HepG2 (cell line): ENCODE data around the gene TXNDC11. TPM values are rescaled to one million over a fixed set of nuclear protein-coding genes. Genes with fewer than 3 reads are reported as not detected.
A peak's percentile ranks its signal among the peaks of the same experiment; 100 is the strongest.

ENCODE experiments used
- GATA4 ChIP-seq: sonication (generic); IDR thresholded peaks from 2 replicates; pipeline ENCODE4 v1.6.1; 2016; ENCODE audit warnings: antibody characterized with exemption, low read depth, borderline replicate concordance
- MTF1 ChIP-seq: sonication (generic); formaldehyde crosslinking; IDR thresholded peaks from 2 replicates; pipeline ENCODE4 v1.5.0; 2020; ENCODE audit warnings: missing genetic modification reagents
- TMF1 ChIP-seq: sonication (generic); formaldehyde crosslinking; IDR thresholded peaks from 2 replicates; pipeline ENCODE4 v1.8.1; 2022; ENCODE audit warnings: low read depth, missing genetic modification reagents
- ZFY ChIP-seq: sonication (generic); formaldehyde crosslinking; IDR thresholded peaks from 2 replicates; pipeline ENCODE4 v1.4.0; 2020; ENCODE audit warnings: missing genetic modification reagents
- ZNF20 ChIP-seq: sonication (generic); formaldehyde crosslinking; IDR thresholded peaks from 2 replicates; pipeline ENCODE4 v1.4.0; 2020; ENCODE audit warnings: mild to moderate bottlenecking, moderate library complexity, missing genetic modification reagents
- ZNF501 ChIP-seq: sonication (generic); formaldehyde crosslinking; IDR thresholded peaks from 2 replicates; pipeline ENCODE4 v1.5.1; 2020; ENCODE audit warnings: mild to moderate bottlenecking, moderate library complexity, missing genetic modification reagents
- polyA plus RNA-seq, 8 experiments: library from polyadenylated mRNA; depleted of rRNA in 3 of 8; stranded (reverse) in 7 of 8; unstranded in 1 of 8; fragments of >200 nt; fragmentation: Illumina TruSeq in 4 of 8; extraction: Trizol in 4 of 8; gene quantifications; 2 replicates each; pipeline versions ENCODE4 v1.2.1 to v1.2.3, GENCODE V29; 2011 to 2016; ENCODE audit warnings: low read depth in 4 of 8, missing spikeins in 1 of 8, mixed read lengths in 1 of 8; ENCODE audit not compliant: insufficient read depth in 1 of 8
- total RNA-seq, 5 experiments: library from RNA; depleted of rRNA; stranded (reverse); fragments of >200 nt; fragmentation: Illumina TruSeq; extraction: Trizol; gene quantifications; 2 replicates each; pipeline ENCODE4 v1.2.3, GENCODE V29; 2016; ENCODE audit warnings: low read depth in 1 of 5
- TF ChIP-seq, protein P1 (sequence below): sonication (generic); formaldehyde crosslinking; IDR thresholded peaks from 2 replicates; pipeline ENCODE4 v1.5.0; 2020; ENCODE audit warnings: mild to moderate bottlenecking, missing genetic modification reagents, borderline replicate concordance
- TF ChIP-seq, protein P2 (sequence below): sonication (generic); formaldehyde crosslinking; IDR thresholded peaks from 2 replicates; pipeline ENCODE4 v1.5.0; 2020; ENCODE audit warnings: mild to moderate bottlenecking, missing genetic modification reagents
- TF ChIP-seq, protein P3 (sequence below): IDR thresholded peaks from 2 replicates; pipeline ENCODE4 v1.6.1; 2016; ENCODE audit warnings: missing compliant biosample characterization, missing genetic modification reagents, borderline replicate concordance

TXNDC11 gene
- total and polyA plus RNA-seq, 2 of the 13 experiments (the other 11 are each of a cell fraction or from before 2014, with no cell fraction given) = 74.9 to 123 TPM

DNA sequence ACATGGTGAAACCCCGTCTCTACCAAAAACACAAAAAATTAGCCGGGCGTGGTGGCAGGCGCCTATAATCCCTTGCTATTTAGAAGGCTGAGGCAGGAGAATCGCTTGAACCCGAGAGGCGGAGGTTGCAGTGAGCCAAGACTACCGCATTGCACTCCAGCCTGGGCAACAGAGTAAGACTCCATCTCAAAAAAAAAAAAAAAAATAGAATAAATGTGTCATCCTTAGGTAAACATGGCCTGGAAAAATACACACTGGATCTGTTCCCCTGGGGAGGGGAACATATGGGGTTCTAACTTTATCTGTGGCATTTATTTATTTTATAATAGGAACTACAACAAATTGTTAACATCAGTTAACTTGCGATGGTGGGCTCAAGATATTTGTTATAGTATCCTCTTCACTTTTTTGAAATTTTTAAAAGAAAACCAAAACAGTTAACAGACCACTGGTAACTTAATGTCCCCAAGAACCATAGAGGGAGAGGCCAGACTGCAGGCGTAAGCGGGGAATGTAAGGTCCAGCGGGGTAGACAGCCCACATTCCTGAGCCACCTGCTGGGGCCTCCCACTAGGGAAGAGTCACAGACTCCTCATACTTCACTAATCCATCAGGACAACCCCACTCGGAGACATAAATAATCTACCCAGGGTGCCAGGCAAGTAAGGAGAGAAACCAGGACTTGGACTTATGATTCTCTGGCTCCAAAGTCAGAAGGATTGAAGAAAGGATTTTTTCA lies 12.5 kb upstream of the TXNDC11 start (continued):
- TF ChIP-seq, protein P1, sequence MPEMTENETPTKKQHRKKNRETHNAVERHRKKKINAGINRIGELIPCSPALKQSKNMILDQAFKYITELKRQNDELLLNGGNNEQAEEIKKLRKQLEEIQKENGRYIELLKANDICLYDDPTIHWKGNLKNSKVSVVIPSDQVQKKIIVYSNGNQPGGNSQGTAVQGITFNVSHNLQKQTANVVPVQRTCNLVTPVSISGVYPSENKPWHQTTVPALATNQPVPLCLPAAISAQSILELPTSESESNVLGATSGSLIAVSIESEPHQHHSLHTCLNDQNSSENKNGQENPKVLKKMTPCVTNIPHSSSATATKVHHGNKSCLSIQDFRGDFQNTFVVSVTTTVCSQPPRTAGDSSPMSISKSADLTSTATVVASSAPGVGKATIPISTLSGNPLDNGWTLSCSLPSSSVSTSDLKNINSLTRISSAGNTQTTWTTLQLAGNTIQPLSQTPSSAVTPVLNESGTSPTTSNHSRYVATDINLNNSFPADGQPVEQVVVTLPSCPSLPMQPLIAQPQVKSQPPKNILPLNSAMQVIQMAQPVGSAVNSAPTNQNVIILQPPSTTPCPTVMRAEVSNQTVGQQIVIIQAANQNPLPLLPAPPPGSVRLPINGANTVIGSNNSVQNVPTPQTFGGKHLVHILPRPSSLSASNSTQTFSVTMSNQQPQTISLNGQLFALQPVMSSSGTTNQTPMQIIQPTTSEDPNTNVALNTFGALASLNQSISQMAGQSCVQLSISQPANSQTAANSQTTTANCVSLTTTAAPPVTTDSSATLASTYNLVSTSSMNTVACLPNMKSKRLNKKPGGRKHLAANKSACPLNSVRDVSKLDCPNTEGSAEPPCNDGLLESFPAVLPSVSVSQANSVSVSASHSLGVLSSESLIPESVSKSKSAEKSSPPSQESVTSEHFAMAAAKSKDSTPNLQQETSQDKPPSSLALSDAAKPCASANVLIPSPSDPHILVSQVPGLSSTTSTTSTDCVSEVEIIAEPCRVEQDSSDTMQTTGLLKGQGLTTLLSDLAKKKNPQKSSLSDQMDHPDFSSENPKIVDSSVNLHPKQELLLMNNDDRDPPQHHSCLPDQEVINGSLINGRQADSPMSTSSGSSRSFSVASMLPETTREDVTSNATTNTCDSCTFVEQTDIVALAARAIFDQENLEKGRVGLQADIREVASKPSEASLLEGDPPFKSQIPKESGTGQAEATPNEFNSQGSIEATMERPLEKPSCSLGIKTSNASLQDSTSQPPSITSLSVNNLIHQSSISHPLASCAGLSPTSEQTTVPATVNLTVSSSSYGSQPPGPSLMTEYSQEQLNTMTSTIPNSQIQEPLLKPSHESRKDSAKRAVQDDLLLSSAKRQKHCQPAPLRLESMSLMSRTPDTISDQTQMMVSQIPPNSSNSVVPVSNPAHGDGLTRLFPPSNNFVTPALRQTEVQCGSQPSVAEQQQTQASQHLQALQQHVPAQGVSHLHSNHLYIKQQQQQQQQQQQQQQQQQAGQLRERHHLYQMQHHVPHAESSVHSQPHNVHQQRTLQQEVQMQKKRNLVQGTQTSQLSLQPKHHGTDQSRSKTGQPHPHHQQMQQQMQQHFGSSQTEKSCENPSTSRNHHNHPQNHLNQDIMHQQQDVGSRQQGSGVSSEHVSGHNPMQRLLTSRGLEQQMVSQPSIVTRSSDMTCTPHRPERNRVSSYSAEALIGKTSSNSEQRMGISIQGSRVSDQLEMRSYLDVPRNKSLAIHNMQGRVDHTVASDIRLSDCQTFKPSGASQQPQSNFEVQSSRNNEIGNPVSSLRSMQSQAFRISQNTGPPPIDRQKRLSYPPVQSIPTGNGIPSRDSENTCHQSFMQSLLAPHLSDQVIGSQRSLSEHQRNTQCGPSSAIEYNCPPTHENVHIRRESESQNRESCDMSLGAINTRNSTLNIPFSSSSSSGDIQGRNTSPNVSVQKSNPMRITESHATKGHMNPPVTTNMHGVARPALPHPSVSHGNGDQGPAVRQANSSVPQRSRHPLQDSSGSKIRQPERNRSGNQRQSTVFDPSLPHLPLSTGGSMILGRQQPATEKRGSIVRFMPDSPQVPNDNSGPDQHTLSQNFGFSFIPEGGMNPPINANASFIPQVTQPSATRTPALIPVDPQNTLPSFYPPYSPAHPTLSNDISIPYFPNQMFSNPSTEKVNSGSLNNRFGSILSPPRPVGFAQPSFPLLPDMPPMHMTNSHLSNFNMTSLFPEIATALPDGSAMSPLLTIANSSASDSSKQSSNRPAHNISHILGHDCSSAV (CRISPR knock-in tag) = no peak
- TF ChIP-seq TMF1 (CRISPR knock-in tag) (no peak), MTF1 (CRISPR knock-in tag) (no peak), GATA4 (no peak), ZNF20 (0 out of 2 replicates have a peak, but pooled peaks have one; percentile 22), ZNF501 (CRISPR knock-in tag) (peak; percentile 20; the same call in 1 of the 2 replicates), ZFY (CRISPR knock-in tag) (no peak)
- TF ChIP-seq, protein P2, sequence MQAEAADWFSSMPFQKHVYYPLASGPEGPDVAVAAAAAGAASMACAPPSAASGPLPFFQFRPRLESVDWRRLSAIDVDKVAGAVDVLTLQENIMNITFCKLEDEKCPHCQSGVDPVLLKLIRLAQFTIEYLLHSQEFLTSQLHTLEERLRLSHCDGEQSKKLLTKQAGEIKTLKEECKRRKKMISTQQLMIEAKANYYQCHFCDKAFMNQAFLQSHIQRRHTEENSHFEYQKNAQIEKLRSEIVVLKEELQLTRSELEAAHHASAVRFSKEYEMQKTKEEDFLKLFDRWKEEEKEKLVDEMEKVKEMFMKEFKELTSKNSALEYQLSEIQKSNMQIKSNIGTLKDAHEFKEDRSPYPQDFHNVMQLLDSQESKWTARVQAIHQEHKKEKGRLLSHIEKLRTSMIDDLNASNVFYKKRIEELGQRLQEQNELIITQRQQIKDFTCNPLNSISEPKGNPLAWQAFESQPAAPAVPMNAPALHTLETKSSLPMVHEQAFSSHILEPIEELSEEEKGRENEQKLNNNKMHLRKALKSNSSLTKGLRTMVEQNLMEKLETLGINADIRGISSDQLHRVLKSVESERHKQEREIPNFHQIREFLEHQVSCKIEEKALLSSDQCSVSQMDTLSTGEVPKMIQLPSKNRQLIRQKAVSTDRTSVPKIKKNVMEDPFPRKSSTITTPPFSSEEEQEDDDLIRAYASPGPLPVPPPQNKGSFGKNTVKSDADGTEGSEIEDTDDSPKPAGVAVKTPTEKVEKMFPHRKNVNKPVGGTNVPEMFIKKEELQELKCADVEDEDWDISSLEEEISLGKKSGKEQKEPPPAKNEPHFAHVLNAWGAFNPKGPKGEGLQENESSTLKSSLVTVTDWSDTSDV (CRISPR knock-in tag) = no peak
- TF ChIP-seq, protein P3, sequence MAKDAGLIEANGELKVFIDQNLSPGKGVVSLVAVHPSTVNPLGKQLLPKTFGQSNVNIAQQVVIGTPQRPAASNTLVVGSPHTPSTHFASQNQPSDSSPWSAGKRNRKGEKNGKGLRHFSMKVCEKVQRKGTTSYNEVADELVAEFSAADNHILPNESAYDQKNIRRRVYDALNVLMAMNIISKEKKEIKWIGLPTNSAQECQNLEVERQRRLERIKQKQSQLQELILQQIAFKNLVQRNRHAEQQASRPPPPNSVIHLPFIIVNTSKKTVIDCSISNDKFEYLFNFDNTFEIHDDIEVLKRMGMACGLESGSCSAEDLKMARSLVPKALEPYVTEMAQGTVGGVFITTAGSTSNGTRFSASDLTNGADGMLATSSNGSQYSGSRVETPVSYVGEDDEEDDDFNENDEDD (CRISPR knock-in tag) = no peak
